ENCODE results near the gene SIDT1. TPM values are rescaled to one million over a fixed set of nuclear protein-coding genes. Genes with fewer than 3 reads are reported as not detected.

The SIDT1 gene
- polyA plus RNA-seq (ENCODE audit: insufficient read length in 3 of 3) = 1 to 10 TPM; 2.4 to 3.9 (median 2.7) TPM
- long read RNA-seq, donor 1 = 0 reads
- long read RNA-seq, donor 2 = 0 reads
- long read RNA-seq, donor 3, partial matches to known transcripts = 0 of 1 reads
- long read RNA-seq, donor 3, other reads (novel, unspliced or antisense) = 0 of 1 reads
- long read RNA-seq, donor 4 = 0 reads
- long read RNA-seq, donor 5 = 0 reads
- long read RNA-seq, donor 6, partial matches to known transcripts = 0 of 1 reads
- long read RNA-seq, donor 6, other reads (novel, unspliced or antisense) = 0 of 1 reads
- long read RNA-seq, donor 7 = 0 reads
- long read RNA-seq, donor 8, partial matches to known transcripts = 0 of 1 reads
- long read RNA-seq, donor 8, other reads (novel, unspliced or antisense) = 0 of 1 reads
- long read RNA-seq, donor 9 = 0 reads
- long read RNA-seq, donor 10 = 0 reads
- long read RNA-seq, donor 11, partial matches to known transcripts = 8 of 8 reads
- long read RNA-seq, donor 11, other reads (novel, unspliced or antisense) = 0 of 8 reads
- long read RNA-seq, donor 12, full-length matches to known transcripts = 2 of 2 reads
- long read RNA-seq, donor 12, partial matches to known transcripts = 0 of 2 reads
- long read RNA-seq, donor 12, other reads (novel, unspliced or antisense) = 0 of 2 reads
- long read RNA-seq, donor 13 = 0 reads
- long read RNA-seq, donor 14 = 0 reads
- long read RNA-seq, donor 15 = 0 reads
- long read RNA-seq, donor 16 = 0 reads

DNA sequence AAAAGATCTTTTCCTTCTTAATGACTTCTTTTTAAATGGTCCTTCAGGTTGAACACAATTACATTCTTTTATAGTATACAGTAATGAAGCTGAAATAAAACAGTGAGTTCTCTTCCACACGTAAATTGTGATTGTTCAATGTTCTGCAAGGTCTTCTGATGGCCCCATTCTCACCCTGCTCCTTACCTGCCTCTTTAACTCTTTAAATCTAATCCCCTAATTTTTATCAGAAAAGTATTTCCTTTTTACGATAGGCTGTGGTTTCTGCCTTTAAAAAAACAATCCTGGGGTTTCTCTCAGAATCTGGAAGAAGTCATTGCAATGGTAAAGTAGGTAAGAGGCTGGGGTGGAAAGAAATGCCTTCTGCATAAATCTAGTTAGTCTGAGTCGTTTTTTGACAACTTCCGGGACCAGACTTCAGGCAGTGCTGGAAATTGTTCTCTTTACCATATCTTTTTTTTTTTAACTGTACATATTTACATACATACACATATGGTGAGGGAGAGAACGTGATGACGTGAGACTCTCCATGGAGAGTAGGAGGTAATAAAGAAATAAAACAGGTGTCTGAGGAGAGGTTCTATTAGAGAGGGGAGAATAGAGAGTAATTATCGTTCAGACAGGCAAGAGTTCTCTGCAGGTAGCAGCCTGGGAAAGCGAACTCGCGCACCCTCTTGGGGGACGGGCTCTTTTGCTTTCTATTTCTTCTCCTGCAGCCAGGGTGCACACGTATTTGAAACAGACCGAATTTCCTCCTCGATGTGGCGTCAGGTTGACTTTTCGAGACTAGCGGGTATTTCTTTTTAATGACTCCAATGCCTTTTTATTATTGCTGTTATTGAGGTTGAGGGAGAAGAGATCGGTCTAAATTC is at the start of gene SIDT1:
Gene SIDT1, plus strand, starts transcription at position 730 of the 872 bp plus-strand sequence. CDS start 467 bp downstream, outside the sequence.
- DNase-seq (ENCODE audit: extremely low read depth in 1 of 11, low read depth in 9 of 11, low spot score in 4 of 11) = peak in 3 of 11 donors; percentile 13 to 25 (median 25)

DNA sequence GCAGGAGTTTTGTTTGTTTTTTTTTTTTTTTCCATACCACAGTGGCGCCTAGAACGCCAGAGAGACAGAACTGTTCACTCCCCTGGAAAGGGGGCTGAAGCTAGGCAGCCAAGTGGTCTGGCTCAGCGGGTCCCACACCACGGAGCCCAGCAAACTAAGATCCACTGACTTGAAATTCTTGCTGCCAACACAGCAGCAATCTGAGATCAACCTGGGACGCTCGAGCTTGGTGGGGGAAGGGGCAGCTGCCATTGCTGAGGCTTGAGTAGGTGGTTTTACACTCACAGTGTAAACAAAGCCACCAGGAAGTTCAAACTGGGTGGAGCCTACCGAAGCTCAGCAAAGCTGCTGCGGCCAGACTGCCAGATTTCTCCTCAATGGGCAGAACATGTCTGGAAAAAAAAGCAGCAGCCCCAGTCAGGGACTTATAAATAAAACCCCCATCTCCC is 47.2 kb upstream of the SIDT1 start:
- DNase-seq (ENCODE audit: extremely low read depth in 1 of 11, low read depth in 9 of 11, low spot score in 4 of 11) = no peak

- peak in 1 of 11 donors; percentile 22 for DNase-seq (ENCODE audit: extremely low read depth in 1 of 11, low read depth in 9 of 11, low spot score in 4 of 11)
Observed at GRCh38 chr3:113495035-113495434, 37.3 kb upstream of the SIDT1 start.

DNA sequence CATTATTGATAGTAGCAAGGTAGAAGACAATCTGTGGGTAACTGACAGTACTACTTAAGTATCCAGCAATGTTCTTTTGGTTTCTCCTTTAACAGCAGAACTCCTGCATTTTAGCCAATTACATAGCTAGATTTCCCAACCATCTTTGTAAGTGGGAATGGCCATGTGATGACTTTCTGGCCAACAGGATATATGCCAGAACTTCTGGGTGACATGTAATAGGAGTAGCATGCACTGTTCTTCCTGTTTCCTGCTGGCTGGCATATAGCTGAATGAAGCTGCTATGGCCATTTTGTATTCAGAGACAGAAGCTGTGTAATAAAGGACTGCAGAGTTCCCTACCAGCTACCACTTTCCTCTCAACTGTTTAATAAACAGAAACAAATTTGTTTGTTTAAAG is 35.4 kb upstream of the SIDT1 start:
- no peak for DNase-seq (ENCODE audit: extremely low read depth in 1 of 11, low read depth in 9 of 11, low spot score in 4 of 11)

- no peak for DNase-seq (ENCODE audit: extremely low read depth in 1 of 11, low read depth in 9 of 11, low spot score in 4 of 11)
Observed at GRCh38 chr3:113498221-113499005, 33.9 kb upstream of the SIDT1 start.

DNA sequence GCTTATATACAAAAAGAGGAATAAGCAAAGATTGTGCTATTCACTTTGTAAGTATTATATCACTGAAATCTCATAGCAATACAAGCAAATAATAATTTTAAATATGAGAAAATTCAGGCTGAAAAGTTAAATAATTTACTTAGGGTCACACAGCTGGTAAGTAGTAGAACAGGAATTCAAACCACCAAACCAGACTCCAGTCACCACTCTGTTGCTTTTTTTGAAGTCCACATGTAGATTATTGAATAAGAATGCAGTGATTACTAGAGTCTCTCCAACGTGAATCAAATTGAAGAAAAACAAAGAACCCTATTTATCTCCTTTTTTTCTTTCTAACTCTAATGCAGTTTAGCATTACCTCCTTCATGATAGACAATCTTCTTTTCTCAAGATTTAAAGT is 33.3 kb upstream of the SIDT1 start:
- DNase-seq (ENCODE audit: extremely low read depth in 1 of 11, low read depth in 9 of 11, low spot score in 4 of 11) = no peak

DNA sequence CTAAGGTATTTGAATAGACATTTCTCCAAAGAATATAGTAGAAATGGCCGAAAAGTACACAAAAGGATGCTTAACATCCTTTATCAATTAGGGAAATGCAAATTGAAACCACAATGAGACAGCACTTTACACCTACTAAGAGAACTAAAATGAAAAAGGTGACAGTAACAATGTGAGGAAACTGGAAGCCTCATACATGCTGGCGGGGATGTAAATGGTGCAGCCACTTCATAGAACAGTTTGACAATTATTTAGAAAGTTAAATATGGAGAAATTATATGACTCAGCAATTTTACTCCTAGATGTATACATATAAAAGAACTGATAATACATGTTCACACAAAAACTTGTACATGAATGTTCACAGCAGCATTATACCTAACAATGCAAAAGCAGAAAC is 30.8 kb upstream of the SIDT1 start:
- no peak for DNase-seq (ENCODE audit: extremely low read depth in 1 of 11, low read depth in 9 of 11, low spot score in 4 of 11)

- no peak for DNase-seq (ENCODE audit: extremely low read depth in 1 of 11, low read depth in 9 of 11, low spot score in 4 of 11)
Observed at GRCh38 chr3:113505867-113506266, 26.5 kb upstream of the SIDT1 start.

DNA sequence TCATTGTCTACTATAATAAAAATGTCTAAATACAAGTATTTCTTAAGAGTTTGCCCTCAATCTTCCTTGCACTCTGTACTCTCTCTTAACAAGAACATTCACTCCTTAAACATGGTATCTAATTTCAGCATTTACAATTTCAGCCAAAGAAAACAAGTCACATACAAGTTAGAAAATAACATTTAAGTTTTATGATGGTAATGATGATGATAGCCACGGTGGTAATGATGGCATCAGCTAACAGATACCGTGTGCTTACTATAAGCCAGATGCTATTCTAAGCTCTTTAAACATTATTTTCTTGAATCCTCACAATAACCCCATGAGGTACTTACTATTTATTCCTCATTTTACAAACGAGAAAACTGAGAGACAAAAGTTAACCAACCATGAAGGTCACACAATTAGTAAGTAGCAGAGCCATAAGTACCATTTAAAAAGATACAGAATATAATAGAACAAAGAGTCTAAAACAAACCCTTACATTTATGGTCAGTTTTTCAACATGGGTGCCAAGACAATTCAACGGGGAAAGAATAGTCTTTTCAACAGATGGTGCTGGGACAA is 24.8 kb upstream of the SIDT1 start:
- no peak for DNase-seq (ENCODE audit: extremely low read depth in 1 of 11, low read depth in 9 of 11, low spot score in 4 of 11)

- no peak for DNase-seq (ENCODE audit: extremely low read depth in 1 of 11, low read depth in 9 of 11, low spot score in 4 of 11)
Observed at GRCh38 chr3:113508966-113509365, 23.4 kb upstream of the SIDT1 start.

GRCh38 chr3:113514265-113514769 is 18.0 kb upstream of the SIDT1 start:
- no peak for DNase-seq (ENCODE audit: extremely low read depth in 1 of 11, low read depth in 9 of 11, low spot score in 4 of 11)

- DNase-seq (ENCODE audit: extremely low read depth in 1 of 11, low read depth in 9 of 11, low spot score in 4 of 11) = no peak
Observed at GRCh38 chr3:113516115-113516505, 16.2 kb upstream of the SIDT1 start.

GRCh38 chr3:113521981-113522380 is 10.4 kb upstream of the SIDT1 start:
- no peak for DNase-seq (ENCODE audit: extremely low read depth in 1 of 11, low read depth in 9 of 11, low spot score in 4 of 11)

- no peak for DNase-seq (ENCODE audit: extremely low read depth in 1 of 11, low read depth in 9 of 11, low spot score in 4 of 11)
Observed at GRCh38 chr3:113523241-113523640, 9.1 kb upstream of the SIDT1 start.

DNA sequence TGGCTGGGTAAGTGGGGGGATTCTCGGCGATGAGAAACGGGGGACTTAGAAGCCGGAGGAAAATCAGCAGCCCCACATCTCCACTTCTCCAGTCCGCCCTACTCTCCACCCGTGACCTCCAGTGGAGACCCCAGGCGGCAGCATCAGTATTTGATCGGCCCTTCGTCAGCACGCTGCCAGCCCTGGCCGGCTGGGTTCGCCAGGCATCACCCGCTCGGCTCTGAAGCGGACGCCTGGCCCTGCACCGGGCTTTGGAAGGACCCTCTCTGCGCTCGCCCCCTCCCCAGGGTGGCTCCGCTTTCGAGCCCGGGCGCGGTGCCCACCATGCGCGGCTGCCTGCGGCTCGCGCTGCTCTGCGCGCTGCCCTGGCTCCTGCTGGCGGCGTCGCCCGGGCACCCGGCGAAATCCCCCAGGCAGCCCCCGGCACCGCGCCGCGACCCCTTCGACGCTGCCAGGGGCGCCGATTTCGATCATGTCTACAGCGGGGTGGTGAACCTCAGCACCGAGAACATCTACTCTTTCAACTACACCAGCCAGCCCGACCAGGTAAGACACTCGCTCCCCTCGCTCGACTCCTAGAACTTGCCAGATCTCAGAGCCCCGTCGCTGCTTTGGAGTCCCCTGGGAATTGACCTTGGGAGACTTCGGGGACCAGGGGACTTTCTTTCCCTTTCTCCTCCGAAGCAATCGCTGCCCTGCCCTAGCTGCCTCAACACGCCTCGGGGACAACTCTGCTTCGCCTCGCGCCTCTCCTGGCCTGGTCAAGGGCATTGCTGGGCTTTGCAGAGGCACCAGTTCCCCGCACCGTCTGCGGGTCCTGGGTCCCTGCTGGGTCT is 561 bp downstream of the SIDT1 start:
- peak in 2 of 11 donors; percentile 29 to 38 for DNase-seq (ENCODE audit: extremely low read depth in 1 of 11, low read depth in 9 of 11, low spot score in 4 of 11)

- DNase-seq (ENCODE audit: extremely low read depth in 1 of 11, low read depth in 9 of 11, low spot score in 4 of 11) = no peak
Observed at GRCh38 chr3:113533534-113533892, 1.2 kb downstream of the SIDT1 start.

GRCh38 chr3:113534365-113534764 is 2.0 kb downstream of the SIDT1 start:
- DNase-seq (ENCODE audit: extremely low read depth in 1 of 11, low read depth in 9 of 11, low spot score in 4 of 11) = no peak
